ENCODE measurements around the gene BTBD17. TPM values are rescaled to one million over a fixed set of nuclear protein-coding genes. Genes with fewer than 3 reads are reported as not detected.

The BTBD17 gene
- total RNA-seq, 1 experiment from 2014 or later: not detected

- TF ChIP-seq, protein P1, sequence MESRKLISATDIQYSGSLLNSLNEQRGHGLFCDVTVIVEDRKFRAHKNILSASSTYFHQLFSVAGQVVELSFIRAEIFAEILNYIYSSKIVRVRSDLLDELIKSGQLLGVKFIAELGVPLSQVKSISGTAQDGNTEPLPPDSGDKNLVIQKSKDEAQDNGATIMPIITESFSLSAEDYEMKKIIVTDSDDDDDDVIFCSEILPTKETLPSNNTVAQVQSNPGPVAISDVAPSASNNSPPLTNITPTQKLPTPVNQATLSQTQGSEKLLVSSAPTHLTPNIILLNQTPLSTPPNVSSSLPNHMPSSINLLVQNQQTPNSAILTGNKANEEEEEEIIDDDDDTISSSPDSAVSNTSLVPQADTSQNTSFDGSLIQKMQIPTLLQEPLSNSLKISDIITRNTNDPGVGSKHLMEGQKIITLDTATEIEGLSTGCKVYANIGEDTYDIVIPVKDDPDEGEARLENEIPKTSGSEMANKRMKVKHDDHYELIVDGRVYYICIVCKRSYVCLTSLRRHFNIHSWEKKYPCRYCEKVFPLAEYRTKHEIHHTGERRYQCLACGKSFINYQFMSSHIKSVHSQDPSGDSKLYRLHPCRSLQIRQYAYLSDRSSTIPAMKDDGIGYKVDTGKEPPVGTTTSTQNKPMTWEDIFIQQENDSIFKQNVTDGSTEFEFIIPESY (IDR thresholded peaks at IDR 0.05; ENCODE audit: extremely low read depth, insufficient replicate concordance, low read length): no peak
- TF ChIP-seq EGR1 (IDR thresholded peaks at IDR 0.05; ENCODE audit: low read depth): no peak
- TF ChIP-seq CBX3 (IDR thresholded peaks at IDR 0.05; ENCODE audit: low read depth): no peak
- TF ChIP-seq, protein P2, sequence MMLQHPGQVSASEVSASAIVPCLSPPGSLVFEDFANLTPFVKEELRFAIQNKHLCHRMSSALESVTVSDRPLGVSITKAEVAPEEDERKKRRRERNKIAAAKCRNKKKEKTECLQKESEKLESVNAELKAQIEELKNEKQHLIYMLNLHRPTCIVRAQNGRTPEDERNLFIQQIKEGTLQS (IDR thresholded peaks at IDR 0.05): no peak
- no peak for TF ChIP-seq EZH2 (IDR thresholded peaks at IDR 0.05)
Measured at GRCh38 chr17:74351552-74352210, 10.0 kb downstream of the BTBD17 start (continued).

GRCh38 chr17:74350486-74350885 is 11.2 kb downstream of the BTBD17 start:
- intact Hi-C loops (cut with micrococcal nuclease): loop anchor here (5.0 kb wide), 1 partner anchor 138 kb away; the partner anchor contains the start of gene TTYH2
- no peaks in the 10 kb centered on the region for H3K36me3 ChIP-seq (ENCODE audit: control insufficient read depth in 1 of 2, insufficient read depth in 2 of 2, low read length in 2 of 2)
- no peak for TF ChIP-seq SIN3A (IDR thresholded peaks at IDR 0.05; ENCODE audit: low read depth)
- TF ChIP-seq RAD21 (IDR thresholded peaks at IDR 0.05; ENCODE audit: low read depth): no peak
- no peak for TF ChIP-seq EZH2phosphoT487 (IDR thresholded peaks at IDR 0.05; ENCODE audit: borderline replicate concordance)
- TF ChIP-seq, protein P1 (IDR thresholded peaks at IDR 0.05; ENCODE audit: extremely low read depth, insufficient replicate concordance, low read length): no peak
- TF ChIP-seq ZNF274 (IDR thresholded peaks at IDR 0.05; ENCODE audit: low read depth, low read length): no peak
- TF ChIP-seq, protein P2 (IDR thresholded peaks at IDR 0.05): no peak
- TF ChIP-seq REST (IDR thresholded peaks at IDR 0.05; ENCODE audit: low read depth): no peak
- TF ChIP-seq ZFX (IDR thresholded peaks at IDR 0.05): no peak
- TF ChIP-seq ELF1 (IDR thresholded peaks at IDR 0.05; ENCODE audit: borderline replicate concordance, low read depth): no peak
- TF ChIP-seq FOSL1 (IDR thresholded peaks at IDR 0.05; ENCODE audit: low read depth): no peak
- no peaks in the 10 kb centered on the region; the same call in 1 of the 2 replicates for H3K27me3 ChIP-seq (ENCODE audit: insufficient read depth, low read length)
- CTCF ChIA-PET: interaction anchor here (2.2 kb wide), 1 partner anchor 18 kb away, joined by 14 read pairs; the partner anchor contains the start of gene GPR142
- H3K79me2 ChIP-seq (ENCODE audit: insufficient read depth, low read length): no peaks in the 10 kb centered on the region
- peaks cover 7 to 18% of the 10 kb centered on the region in 2 experiments; a peak in 3 of 4 replicates for H3K4me1 ChIP-seq (ENCODE audit: control insufficient read depth in 1 of 2, insufficient read depth in 2 of 2, low read length in 2 of 2)
- no peak overlapping the region for H2AFZ ChIP-seq (ENCODE audit: low read depth, low read length, poor library complexity, severe bottlenecking)
- H3K9ac ChIP-seq (ENCODE audit: low read length): no peak overlapping the region
- no peak overlapping the region for H3K4me2 ChIP-seq (ENCODE audit: low read length)
- no peak overlapping the region for H3K4me3 ChIP-seq (replicated peaks in 1 of 2; ENCODE audit: low read depth in 1 of 2, low read length in 2 of 2)
- H4K20me1 ChIP-seq (ENCODE audit: insufficient read depth): no peaks in the 10 kb centered on the region
- no TSS peak for BruUV-seq (replicated peaks)
- H3K9me2 ChIP-seq (ENCODE audit: insufficient read depth): no peaks in the 10 kb centered on the region
- DNase-seq (ENCODE audit: low read depth, low spot score): no peak
- RAD21 ChIA-PET (ENCODE audit: low non-redundant PET in 1 of 2, low total read pairs in 2 of 2, uncharacterized antibody in 2 of 2, unreplicated experiment in 2 of 2): no interaction called here
- no peaks in the 10 kb centered on the region for H3K9me3 ChIP-seq (ENCODE audit: control insufficient read depth in 1 of 2, insufficient read depth in 1 of 2, low read depth in 1 of 2, low read length in 2 of 2)
- POLR2A ChIA-PET: no interaction called here
- no peak for ATAC-seq
- H3K27ac ChIP-seq (ENCODE audit: low read depth, low read length): no peak overlapping the region

Data from HCT116 (cell line).